ACHN (cell line): ENCODE data around the gene NTSR1.

Source experiments
- DNase-seq: peaks from one replicate; pipeline ENCODE4 v3.0.0-alpha.2; 2015
- in situ Hi-C: cut with HindIII; loops from 2 replicates; pipeline ENCODE4 v1.10.0; 2017; ENCODE audit warnings: low sequenced_read_pairs, low pct_ligation_motif_present, low pct_unique_long_range_greater_than_20kb

Gene NTSR1

DNA sequence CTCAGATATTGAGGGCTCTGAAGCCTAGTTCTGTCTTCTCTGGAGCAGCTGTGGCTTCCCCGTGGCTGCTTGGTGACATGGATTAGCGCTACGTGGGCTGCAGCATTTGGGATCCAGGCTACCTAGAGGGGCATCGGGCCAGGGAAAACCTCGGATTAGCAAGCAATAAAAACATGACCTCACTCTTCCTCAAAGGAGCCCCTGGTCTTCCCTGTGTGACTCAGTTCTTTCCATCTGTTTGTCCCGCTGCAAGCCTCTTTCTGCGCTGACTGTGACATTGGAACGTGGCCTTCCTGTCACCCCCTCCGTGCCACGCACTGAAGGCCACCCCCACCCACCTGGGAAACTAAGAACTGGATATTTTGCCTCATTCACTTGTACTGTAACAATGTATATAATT, 91.2 kb downstream of the NTSR1 start:
- in situ Hi-C loops: no loop called here
- DNase-seq: no peak

- no peak for DNase-seq
- in situ Hi-C loops: no loop called here
Observed at GRCh38 chr20:62800314-62801259, 92.0 kb downstream of the NTSR1 start.

GRCh38 chr20:62801284-62802010, 92.8 kb downstream of the NTSR1 start:
- in situ Hi-C loops: no loop called here
- no peak for DNase-seq

GRCh38 chr20:62802026-62802712, 93.5 kb downstream of the NTSR1 start:
- DNase-seq: no peak
- in situ Hi-C loops: no loop called here

DNA sequence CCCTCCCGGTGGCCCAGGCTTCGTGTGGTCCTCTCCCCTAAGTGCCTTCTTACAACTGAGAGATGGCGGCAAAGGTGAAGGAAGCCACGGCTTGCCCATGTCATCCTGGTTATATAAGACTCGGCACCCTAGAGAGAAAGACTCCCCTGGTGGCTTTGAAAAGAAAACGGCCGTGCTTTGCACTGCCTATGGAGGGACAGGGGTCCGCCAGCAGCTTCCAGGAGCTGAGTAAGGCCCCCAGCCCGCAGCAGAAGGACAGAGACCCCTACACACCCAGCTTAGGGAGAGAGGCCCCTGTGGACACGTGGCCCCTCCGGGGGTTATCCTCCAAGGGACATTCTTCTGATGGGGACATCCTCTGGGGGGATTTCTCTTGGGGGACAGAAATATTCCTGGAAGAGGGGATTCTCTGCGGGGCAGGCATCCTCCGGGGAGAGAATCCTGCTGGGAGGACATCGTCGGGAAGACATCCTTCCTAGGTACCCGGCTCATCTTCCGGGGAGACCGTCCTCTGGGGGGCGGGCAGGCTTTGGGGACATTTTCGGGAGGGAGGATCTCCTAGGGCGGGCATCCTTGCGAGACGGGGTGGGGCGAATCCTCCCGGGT, 95.5 kb downstream of the NTSR1 start:
- in situ Hi-C loops: no loop called here
- no peak for DNase-seq

- in situ Hi-C loops: no loop called here
- DNase-seq: peak; percentile 59
Observed at GRCh38 chr20:62804627-62805154, 96.1 kb downstream of the NTSR1 start, which contains the start of gene OGFR. Gene OGFR, plus strand, starts transcription at chr20:62804835. Its CDS starts 25 bp downstream, at chr20:62804860.

DNA sequence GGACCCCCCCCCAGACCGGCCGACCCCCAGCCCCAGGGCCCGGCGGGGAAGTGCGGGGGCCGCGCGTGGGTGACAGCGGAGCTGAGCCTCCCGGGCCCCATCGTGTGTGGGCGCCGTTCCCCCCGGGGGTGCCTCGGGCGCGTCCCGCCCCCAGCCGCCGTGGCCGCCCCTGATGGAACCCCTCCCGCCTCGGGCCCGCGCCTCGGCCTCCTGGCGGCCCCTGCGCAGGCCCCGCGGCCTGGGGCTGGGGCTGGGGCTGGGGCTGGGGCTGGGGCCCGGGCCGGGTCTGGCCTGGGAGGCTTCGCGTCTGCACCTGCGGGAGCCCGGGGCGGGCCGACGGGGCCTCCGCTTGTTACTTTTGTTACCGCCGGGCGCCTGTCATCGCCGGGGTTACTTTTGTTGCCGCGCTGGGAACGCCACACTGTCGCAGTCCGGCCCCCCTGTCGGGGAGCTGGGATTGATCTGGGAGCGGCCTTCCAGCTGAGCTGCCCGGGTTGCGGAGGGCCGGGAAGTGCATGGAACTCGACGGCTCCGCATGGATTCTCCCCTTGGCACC, 96.6 kb downstream of the NTSR1 start:
- peak; percentile 36 for DNase-seq
- in situ Hi-C loops: no loop called here

GRCh38 chr20:62805711-62806382, 97.2 kb downstream of the NTSR1 start:
- in situ Hi-C loops: no loop called here
- DNase-seq: no peak

GRCh38 chr20:62806383-62807050, 97.9 kb downstream of the NTSR1 start:
- in situ Hi-C loops: no loop called here
- DNase-seq: no peak

- DNase-seq: no peak
- in situ Hi-C loops: no loop called here
Observed at GRCh38 chr20:62807444-62808210, 99.0 kb downstream of the NTSR1 start.

DNA sequence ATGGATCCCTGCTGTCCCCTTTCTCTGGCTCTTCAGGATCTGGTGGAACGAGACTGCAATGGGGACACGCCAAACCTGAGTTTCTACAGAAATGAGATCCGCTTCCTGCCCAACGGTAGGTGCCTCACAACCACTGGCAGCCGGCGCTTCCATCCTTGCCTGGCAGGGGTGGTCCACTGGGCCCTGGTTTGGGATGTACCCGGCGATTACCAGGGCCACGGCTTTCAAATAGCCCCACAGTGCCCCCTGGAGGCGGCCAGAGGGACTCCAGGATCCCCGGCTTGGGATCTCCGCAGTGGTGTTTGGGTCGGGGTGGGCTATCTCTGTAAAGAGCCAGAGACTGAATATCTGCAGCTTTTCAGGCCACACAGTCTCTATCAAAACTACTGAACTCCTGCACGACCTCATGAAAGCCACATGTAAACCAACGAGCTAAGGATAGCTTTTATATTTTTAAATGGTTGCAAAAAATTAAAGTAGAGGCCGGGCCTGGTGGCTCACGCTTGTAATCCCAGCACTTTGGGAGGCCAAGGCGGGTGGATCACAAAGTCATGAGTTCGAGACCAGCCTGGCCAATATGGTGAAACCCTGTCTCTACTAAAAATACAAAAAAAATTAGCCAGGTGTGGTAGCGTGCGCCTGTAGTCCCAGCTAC, 99.7 kb downstream of the NTSR1 start:
- DNase-seq: peak; percentile 49
- in situ Hi-C loops: no loop called here

GRCh38 chr20:62809530-62810428, 101.1 kb downstream of the NTSR1 start:
- DNase-seq: no peak

GRCh38 chr20:62811320-62811719, 102.7 kb downstream of the NTSR1 start:
- no peak for DNase-seq
- in situ Hi-C loops: no loop called here

More at GRCh38 chr20:62809530-62810428, 101.1 kb downstream of the NTSR1 start:
- in situ Hi-C loops: no loop called here

DNA sequence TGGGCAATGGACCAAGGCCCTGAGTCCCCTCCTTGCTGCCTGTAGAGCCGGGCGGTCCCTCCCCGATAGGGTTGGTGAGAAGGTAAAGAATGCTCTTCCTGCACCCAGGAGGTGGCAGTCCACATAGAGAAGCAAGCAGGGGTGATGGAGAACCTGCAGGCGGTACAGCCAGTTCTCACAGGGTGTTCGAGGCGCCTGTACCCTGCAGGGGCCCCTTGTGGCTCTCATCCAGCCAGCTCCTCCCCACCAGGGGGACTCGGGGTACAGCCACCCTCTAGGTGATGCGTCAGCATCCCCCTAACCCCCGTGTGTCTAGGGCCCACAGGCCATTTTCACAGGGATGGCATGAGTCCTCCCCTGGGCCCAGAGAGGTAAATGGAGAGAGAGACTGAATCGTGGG, 103.1 kb downstream of the NTSR1 start:
- in situ Hi-C loops: no loop called here
- DNase-seq: no peak
